ENCODE data around the gene STBD1.
"Not testable (repeated sequence)": the region's sequence is repeated elsewhere in the genome, so short reads cannot be mapped to it uniquely, and the experiment has no call there.

The STBD1 gene

DNA sequence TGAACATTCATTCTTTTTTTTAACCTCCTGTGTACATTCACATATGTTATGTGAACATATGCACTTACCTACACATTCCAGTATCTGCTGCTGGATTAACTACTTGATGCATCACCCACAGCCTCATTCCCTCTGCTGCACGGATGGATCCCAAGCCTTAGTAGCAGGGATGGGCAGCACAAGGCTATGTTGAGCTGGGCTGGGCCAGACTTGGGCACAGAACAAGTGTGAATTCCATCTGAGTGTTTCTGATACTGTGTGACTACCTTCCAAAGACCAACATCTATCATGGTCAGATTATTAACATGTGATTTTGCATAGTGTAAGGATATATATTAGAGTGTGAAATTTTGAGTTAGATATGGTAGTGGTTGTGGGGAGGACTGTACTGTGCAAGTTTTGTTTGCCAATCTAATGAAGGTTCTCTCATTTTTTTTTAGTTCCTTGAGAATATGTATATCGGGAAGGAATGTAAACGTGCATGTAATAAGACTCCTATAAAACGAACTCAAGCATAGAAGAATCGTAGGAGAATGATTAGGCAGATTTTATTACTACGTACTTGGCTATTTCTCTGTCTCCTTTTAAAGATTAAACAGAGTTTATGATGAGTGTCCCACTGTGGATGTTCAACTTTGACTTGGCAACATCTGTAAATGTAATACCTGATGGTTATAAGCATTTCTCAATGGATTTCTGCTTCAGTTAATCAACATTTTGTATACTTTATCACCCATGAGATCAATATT is 23.4 kb upstream of the STBD1 start:
- H3K27ac ChIP-seq (ENCODE audit: low read depth, low read length) = no peak overlapping the region
- no peak overlapping the region for H3K4me3 ChIP-seq (ENCODE audit: low read length)
- no peaks in the 10 kb centered on the region for H3K4me1 ChIP-seq (ENCODE audit: control insufficient read depth, low read length)
- no peaks in the 10 kb centered on the region for H3F3A ChIP-seq (ENCODE audit: control insufficient read depth, insufficient read depth)
- no peaks in the 10 kb centered on the region for H3K79me2 ChIP-seq (ENCODE audit: control insufficient read depth, low read length)
- no peaks in the 10 kb centered on the region for H3K36me3 ChIP-seq (ENCODE audit: control insufficient read depth, low read length)
- no peaks in the 10 kb centered on the region for H4K20me1 ChIP-seq (ENCODE audit: control insufficient read depth, insufficient read depth, low read depth, low read length)
- H3K9me3 ChIP-seq (ENCODE audit: control insufficient read depth, insufficient read depth, low read length) = no peaks in the 10 kb centered on the region
- no peaks in the 10 kb centered on the region for H3K9me2 ChIP-seq (replicated peaks; ENCODE audit: control insufficient read depth, low read length)
- H3K27me3 ChIP-seq (ENCODE audit: control insufficient read depth, low read length) = no peaks in the 10 kb centered on the region
- TF ChIP-seq, protein P1, sequence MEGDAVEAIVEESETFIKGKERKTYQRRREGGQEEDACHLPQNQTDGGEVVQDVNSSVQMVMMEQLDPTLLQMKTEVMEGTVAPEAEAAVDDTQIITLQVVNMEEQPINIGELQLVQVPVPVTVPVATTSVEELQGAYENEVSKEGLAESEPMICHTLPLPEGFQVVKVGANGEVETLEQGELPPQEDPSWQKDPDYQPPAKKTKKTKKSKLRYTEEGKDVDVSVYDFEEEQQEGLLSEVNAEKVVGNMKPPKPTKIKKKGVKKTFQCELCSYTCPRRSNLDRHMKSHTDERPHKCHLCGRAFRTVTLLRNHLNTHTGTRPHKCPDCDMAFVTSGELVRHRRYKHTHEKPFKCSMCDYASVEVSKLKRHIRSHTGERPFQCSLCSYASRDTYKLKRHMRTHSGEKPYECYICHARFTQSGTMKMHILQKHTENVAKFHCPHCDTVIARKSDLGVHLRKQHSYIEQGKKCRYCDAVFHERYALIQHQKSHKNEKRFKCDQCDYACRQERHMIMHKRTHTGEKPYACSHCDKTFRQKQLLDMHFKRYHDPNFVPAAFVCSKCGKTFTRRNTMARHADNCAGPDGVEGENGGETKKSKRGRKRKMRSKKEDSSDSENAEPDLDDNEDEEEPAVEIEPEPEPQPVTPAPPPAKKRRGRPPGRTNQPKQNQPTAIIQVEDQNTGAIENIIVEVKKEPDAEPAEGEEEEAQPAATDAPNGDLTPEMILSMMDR (IDR thresholded peaks at IDR 0.05; ENCODE audit: low read depth, low read length, poor library complexity, severe bottlenecking) = no peak
- TF ChIP-seq EZH2phosphoT487 (IDR thresholded peaks at IDR 0.05; ENCODE audit: borderline replicate concordance, low read length) = no peak
- H3K4me2 ChIP-seq (ENCODE audit: low read length) = no peak overlapping the region

DNA sequence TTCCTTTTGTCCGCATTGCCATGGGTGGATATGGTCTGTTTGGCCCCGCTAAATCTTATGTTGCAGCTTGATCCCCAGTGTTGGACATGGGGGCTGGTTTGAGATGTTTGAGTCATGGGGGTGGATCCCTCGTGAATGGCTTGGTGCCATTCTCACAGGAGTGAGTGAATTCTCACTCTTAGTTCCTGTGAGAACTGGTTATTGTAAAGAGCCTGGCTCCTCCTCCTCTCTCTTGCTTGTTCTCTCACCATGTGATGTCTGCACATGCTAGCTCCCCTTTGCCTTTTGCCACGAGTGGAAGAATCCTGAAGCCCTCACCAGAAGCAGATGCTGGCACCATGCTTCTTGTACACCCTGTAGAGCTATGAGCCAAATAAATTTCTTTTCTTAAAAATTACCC is 22.6 kb upstream of the STBD1 start:
- TF ChIP-seq, protein P1 (IDR thresholded peaks at IDR 0.05; ENCODE audit: low read depth, low read length, poor library complexity, severe bottlenecking) = no peak
- TF ChIP-seq EZH2phosphoT487 (IDR thresholded peaks at IDR 0.05; ENCODE audit: borderline replicate concordance, low read length) = no peak

DNA sequence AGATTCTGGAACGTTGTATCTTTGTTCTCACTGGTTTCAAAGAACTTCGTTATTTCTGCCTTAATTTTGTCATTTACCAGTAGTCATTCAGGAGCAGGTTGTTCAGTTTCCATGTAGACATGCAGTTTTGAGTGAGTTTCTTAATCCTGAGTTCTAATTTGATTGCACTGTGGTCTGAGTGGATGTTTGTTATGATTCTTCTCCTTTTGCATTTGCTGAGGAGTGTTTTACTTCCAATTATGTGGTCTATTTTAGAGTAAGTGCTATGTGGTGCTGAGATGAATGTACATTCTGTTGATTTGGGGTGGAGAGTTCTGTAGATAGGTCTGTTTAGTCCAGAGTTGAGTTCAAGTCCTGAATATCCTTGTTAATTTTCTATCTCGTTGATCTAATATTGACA is 18.7 kb upstream of the STBD1 start:
- H3K9me2 ChIP-seq (replicated peaks; ENCODE audit: control insufficient read depth, low read length); H3K36me3 ChIP-seq (ENCODE audit: control insufficient read depth, low read length); H3K4me2 ChIP-seq (ENCODE audit: low read length); H3K9me3 ChIP-seq (ENCODE audit: control insufficient read depth, insufficient read depth, low read length); H3F3A ChIP-seq (ENCODE audit: control insufficient read depth, insufficient read depth); H3K27me3 ChIP-seq (ENCODE audit: control insufficient read depth, low read length); H3K27ac ChIP-seq (ENCODE audit: low read depth, low read length); H4K20me1 ChIP-seq (ENCODE audit: control insufficient read depth, insufficient read depth, low read depth, low read length); H3K4me1 ChIP-seq (ENCODE audit: control insufficient read depth, low read length); H3K4me3 ChIP-seq (ENCODE audit: low read length); H3K79me2 ChIP-seq (ENCODE audit: control insufficient read depth, low read length): not testable (repeated sequence)

More for the DNA sequence above, 22.6 kb upstream of the STBD1 start:
- no peak overlapping the region for H3K4me2 ChIP-seq (ENCODE audit: low read length)
- no peaks in the 10 kb centered on the region for H4K20me1 ChIP-seq (ENCODE audit: control insufficient read depth, insufficient read depth, low read depth, low read length)
- no peaks in the 10 kb centered on the region for H3K36me3 ChIP-seq (ENCODE audit: control insufficient read depth, low read length)
- no peaks in the 10 kb centered on the region for H3K9me3 ChIP-seq (ENCODE audit: control insufficient read depth, insufficient read depth, low read length)
- no peaks in the 10 kb centered on the region for H3F3A ChIP-seq (ENCODE audit: control insufficient read depth, insufficient read depth)
- H3K79me2 ChIP-seq (ENCODE audit: control insufficient read depth, low read length) = no peaks in the 10 kb centered on the region
- no peaks in the 10 kb centered on the region for H3K4me1 ChIP-seq (ENCODE audit: control insufficient read depth, low read length)
- H3K27me3 ChIP-seq (ENCODE audit: control insufficient read depth, low read length) = no peaks in the 10 kb centered on the region
- H3K4me3 ChIP-seq (ENCODE audit: low read length) = no peak overlapping the region
- no peaks in the 10 kb centered on the region for H3K9me2 ChIP-seq (replicated peaks; ENCODE audit: control insufficient read depth, low read length)
- no peak overlapping the region for H3K27ac ChIP-seq (ENCODE audit: low read depth, low read length)

DNA sequence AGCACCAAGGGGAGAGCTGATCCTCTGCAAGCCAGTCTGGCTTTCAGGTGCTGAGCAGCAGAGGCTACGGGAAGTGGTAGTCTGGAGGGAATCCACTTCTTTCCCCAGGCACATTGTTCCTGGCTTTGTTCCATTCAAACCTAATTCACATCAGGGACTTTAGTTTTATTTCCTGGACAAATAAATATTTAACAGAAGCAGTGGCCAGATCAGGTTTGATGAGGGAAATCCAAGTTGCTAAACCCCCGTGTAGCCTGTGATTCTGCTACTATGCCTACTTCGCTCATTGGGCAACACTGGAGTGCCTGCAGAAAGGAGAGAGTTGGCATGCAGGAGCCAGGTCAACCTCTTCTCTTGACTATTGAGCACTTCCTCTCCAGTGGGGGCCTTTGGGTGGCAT is 13.8 kb upstream of the STBD1 start:
- H4K20me1 ChIP-seq (ENCODE audit: control insufficient read depth, insufficient read depth, low read depth, low read length) = no peaks in the 10 kb centered on the region
- H3K36me3 ChIP-seq (ENCODE audit: control insufficient read depth, low read length) = no peaks in the 10 kb centered on the region
- no peaks in the 10 kb centered on the region for H3F3A ChIP-seq (ENCODE audit: control insufficient read depth, insufficient read depth)
- H3K4me1 ChIP-seq (ENCODE audit: control insufficient read depth, low read length) = no peaks in the 10 kb centered on the region
- no peaks in the 10 kb centered on the region; the same call in 1 of the 2 replicates for H3K9me3 ChIP-seq (ENCODE audit: control insufficient read depth, insufficient read depth, low read length)
- H3K9me2 ChIP-seq (replicated peaks; ENCODE audit: control insufficient read depth, low read length) = no peaks in the 10 kb centered on the region
- TF ChIP-seq, protein P1 (IDR thresholded peaks at IDR 0.05; ENCODE audit: low read depth, low read length, poor library complexity, severe bottlenecking) = no peak
- no peak for TF ChIP-seq EZH2phosphoT487 (IDR thresholded peaks at IDR 0.05; ENCODE audit: borderline replicate concordance, low read length)
- no peak overlapping the region for H3K4me2 ChIP-seq (ENCODE audit: low read length)
- H3K4me3 ChIP-seq (ENCODE audit: low read length) = no peak overlapping the region
- no peaks in the 10 kb centered on the region for H3K79me2 ChIP-seq (ENCODE audit: control insufficient read depth, low read length)
- H3K27me3 ChIP-seq (ENCODE audit: control insufficient read depth, low read length) = no peaks in the 10 kb centered on the region
- H3K27ac ChIP-seq (ENCODE audit: low read depth, low read length) = no peak overlapping the region

Data from DOHH2 (cell line).